Neuron (in vitro differentiated cells): ENCODE results near the gene P3H2.
"Not testable (repeated sequence)": the region's sequence is repeated elsewhere in the genome, so short reads cannot be mapped to it uniquely, and the experiment has no call there.

Experiments
- H2AFZ ChIP-seq: one replicate; pipeline ENCODE4 v1.6.1; 2013; ENCODE audit warnings: low read depth, mild to moderate bottlenecking, inconsistent platforms, low read length, moderate library complexity
- H3K27me3 ChIP-seq: one replicate; pipeline ENCODE4 v1.6.1; 2013; ENCODE audit warnings: low read length; ENCODE audit not compliant: insufficient read depth
- H3K36me3 ChIP-seq: one replicate; pipeline ENCODE4 v1.6.1; 2013; ENCODE audit warnings: low read length; ENCODE audit not compliant: insufficient read depth
- H3K4me1 ChIP-seq: one replicate; pipeline ENCODE4 v1.6.1; 2013; ENCODE audit warnings: low read length; ENCODE audit not compliant: insufficient read depth
- H3K4me3 ChIP-seq: 2 replicates; pipeline ENCODE4 v1.5.1; 2013; ENCODE audit warnings: mild to moderate bottlenecking, low read length, moderate library complexity
- H3K9me3 ChIP-seq: one replicate; pipeline ENCODE4 v1.6.1; 2013; ENCODE audit warnings: low read length

P3H2 gene

DNA sequence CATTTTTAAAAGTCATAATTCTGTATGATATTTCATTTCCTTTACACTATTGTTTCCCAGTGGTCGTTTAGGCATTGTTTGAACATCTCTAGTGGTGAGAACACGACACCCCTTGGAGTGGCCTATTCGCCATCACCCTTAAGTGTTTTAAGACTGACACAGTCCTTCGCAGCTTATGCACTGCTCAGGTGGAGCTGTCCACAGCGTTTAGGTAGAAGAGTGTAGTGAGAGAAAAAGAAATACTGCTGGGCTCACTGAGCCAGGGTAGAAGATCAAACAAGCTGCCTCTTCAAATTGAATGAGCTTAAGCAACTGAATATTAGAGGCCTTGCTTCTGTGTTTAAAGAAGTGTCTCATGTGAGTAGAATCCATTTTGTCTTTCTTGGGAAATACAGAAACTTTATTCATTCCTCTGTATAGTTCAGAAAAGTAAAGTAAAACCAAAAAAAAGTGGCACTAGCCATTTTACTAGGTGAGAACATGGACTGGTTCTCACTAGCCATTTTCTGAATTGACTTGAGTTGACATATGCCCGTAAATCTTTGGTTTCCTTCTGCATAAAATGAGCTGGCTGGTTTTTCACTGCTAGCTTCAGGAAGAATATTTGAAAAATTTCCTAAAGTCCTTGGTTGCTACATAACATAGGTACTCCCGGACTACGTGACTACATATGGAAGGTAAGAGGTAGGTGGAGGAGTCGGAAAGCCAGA is 155.9 kb downstream of the P3H2 start:
- Histone ChIP-seq H3K9me3 (no peaks in the 10 kb centered on the region), H3K36me3 (no peaks in the 10 kb centered on the region), H3K4me3 (no peak overlapping the region)

DNA sequence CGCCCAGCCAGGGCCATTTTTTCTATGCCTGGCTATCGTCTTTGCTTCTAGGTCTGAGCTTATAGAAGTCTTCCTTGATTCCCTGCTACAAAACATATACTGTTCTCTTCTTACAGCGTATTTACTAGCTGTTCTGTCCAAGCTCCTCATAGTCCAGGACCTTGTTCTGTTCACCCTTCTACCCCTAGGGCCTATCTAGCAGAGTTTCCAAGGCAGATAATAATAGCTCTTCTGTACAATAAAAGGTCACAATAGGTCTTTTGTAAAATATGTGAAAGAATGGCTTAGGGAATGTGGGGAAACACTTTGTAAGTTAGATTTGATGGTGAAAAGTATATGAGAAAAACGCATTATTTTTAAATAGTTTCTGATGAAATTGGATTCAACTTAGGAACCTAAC is 158.2 kb downstream of the P3H2 start:
- H3K4me1 ChIP-seq: no peaks in the 10 kb centered on the region
- H3K4me3 ChIP-seq: no peak overlapping the region
- no peaks in the 10 kb centered on the region for H3K27me3 ChIP-seq
- no peaks in the 10 kb centered on the region for H3K36me3 ChIP-seq
- no peak overlapping the region for H2AFZ ChIP-seq
- no peaks in the 10 kb centered on the region for H3K9me3 ChIP-seq

More for the DNA sequence above, 155.9 kb downstream of the P3H2 start:
- no peaks in the 10 kb centered on the region for H3K4me1 ChIP-seq
- H2AFZ ChIP-seq: no peak overlapping the region
- no peaks in the 10 kb centered on the region for H3K27me3 ChIP-seq

DNA sequence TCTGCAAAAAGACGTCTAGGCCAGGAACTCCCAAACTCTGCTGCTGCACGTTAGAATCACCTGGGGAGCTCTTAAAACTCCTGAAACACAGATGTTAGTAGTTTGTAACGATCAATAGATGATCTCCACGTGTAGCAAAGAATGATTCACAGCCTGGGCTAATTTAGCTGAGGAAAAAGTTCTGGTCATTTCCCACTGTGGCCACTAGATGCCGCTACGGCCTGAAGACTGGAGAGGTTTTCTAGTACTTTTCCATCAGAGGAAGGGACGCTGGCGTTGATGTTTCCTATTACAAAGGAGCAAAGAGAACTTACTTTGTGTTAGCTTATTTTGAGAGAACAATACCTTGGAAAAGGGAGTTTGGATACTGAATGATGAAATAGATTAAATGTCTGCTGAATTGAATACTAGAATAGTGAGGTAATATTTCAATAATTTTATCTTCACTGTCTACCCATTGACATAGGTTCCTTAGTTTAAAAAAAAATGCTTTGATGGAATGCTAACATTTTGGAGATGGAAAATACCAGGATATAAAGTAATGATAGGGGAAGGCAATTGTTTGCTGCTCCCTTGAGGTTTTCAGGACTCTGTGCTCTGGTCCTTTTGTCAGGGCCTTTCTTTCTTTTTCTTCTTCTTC is 159.1 kb downstream of the P3H2 start:
- no peaks in the 10 kb centered on the region for H3K27me3 ChIP-seq
- no peaks in the 10 kb centered on the region for H3K9me3 ChIP-seq
- H3K36me3 ChIP-seq: no peaks in the 10 kb centered on the region
- no peak overlapping the region for H2AFZ ChIP-seq
- H3K4me1 ChIP-seq: no peaks in the 10 kb centered on the region
- no peak overlapping the region for H3K4me3 ChIP-seq

DNA sequence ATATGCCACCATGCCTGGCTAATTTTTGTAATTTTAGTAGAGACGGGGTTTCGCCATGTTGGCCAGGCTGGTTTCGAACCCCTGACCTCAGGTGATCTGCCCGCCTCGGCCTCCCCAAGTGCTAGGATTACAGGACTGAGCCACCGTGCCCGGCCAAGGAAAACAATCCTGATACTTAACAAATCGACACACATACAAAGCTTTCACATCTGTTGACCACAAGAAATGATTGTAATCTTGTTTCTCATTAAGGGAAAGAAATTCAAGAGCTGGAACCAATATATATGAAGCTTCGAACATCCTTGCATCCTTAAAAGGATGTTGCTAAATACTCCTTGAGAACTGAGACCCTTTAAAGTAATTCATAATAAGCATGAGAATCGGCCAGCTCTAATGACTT is 159.6 kb downstream of the P3H2 start:
- not testable (repeated sequence) for H3K9me3 ChIP-seq, H3K4me1 ChIP-seq, H3K4me3 ChIP-seq, H2AFZ ChIP-seq, H3K27me3 ChIP-seq, H3K36me3 ChIP-seq

DNA sequence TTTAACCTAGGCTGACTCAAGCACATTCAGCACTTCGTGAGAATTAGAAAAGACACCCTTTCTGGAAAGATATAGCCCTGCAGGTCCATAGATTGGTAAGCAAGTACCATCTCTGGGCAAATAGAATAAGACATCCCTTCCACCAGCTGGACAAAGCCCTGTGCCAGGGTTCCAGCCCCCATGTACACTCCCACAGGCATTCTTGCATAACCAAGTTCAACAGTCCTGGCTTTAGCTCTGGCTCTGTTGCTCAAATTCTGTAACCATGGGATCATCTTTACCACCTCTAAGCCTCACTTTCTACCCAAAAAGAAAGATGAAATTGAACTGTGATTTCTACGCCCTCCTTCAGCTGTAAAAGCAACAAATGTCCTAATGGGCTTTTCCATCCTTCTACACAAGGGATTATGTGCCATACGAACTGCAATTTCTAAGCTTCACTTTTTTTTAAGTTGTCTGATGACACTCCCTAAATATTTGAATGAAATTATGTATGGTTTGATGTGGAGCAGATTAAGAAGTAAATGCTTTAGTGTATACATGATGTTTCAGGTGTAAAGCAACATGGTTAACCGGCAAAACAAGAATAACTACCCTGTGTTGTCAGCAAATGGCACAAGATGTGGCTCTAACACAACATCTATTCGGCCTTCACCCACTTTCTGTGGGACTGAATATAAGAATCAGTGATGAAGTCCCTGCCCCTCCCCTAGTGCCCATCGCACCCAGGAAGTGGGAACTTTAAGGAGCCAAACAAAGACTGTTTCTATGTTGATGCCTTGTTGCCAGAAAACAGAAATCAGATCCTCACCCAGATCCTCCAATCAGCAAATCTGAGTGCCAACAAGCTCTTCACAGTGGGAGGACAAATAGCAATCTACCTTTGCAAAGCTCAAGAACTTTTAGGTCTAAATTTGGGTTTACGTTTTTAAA is 165.7 kb downstream of the P3H2 start:
- Histone ChIP-seq H3K9me3 (no peaks in the 10 kb centered on the region), H3K4me1 (no peaks in the 10 kb centered on the region), H3K4me3 (no peak overlapping the region), H2AFZ (no peak overlapping the region), H3K36me3 (no peaks in the 10 kb centered on the region), H3K27me3 (no peaks in the 10 kb centered on the region)

DNA sequence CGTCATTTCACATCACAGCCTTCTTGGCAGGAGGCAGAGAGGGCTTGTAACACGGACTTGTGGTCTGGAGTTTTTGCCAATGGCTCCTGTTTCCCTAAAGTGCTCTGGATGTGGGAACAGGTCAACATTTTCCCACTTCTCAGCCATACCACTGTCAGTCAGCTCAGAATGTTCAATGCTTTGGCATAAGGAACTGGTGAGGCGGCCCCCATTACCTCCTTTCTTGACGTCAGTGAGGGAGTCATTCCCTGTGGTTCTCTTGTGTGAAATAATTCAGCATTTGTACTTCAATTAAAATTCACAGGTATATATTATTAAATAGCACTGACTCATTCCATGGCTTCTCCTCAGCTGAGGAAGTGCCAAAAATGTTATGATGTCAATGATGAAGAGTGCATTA is 167.1 kb downstream of the P3H2 start:
- H2AFZ ChIP-seq: no peak overlapping the region
- H3K4me3 ChIP-seq: no peak overlapping the region
- no peaks in the 10 kb centered on the region for H3K9me3 ChIP-seq
- H3K4me1 ChIP-seq: no peaks in the 10 kb centered on the region
- no peaks in the 10 kb centered on the region for H3K36me3 ChIP-seq
- H3K27me3 ChIP-seq: no peaks in the 10 kb centered on the region

DNA sequence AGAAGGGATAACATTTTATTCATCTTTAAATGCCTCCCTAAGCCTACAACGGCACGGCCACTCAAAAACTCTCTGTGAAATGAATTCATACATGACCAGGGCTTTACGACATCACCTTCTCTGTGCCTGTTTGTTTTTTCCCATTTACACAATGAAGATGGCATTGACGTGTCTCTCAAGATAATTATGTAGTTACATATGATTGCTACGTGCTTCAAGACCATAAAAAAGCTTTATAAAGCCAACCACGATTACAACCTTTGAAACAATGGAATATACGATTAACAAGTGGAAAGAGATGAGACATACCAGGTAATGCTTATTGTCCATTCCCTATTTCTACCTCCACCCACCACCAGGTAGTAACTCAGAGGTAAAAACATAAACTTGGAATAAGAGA is 168.4 kb downstream of the P3H2 start:
- Histone ChIP-seq H3K4me1 (no peaks in the 10 kb centered on the region), H3K27me3 (no peaks in the 10 kb centered on the region), H3K4me3 (no peak overlapping the region), H2AFZ (no peak overlapping the region), H3K9me3 (no peaks in the 10 kb centered on the region), H3K36me3 (no peaks in the 10 kb centered on the region)

DNA sequence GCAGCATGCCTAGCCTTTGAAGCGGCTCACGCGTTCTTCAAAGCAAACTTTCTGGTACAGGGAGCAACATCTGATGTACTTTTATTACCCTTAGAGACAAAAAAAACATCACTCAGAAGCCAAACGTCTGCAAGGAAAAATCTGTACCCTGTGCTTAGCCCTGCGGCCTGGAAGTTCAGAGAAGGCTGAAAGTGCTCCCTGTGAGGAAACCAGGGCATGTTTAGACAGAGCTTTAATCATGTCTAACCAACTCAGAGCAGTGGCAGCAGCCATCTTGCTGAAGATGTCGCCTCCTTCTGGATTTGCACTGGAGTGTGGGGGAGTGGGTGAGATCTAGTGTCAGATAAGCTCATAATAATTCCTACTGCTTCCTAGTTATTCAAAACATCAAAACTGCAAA is 170.4 kb downstream of the P3H2 start:
- H3K4me1 ChIP-seq: no peaks in the 10 kb centered on the region
- H3K9me3 ChIP-seq: no peaks in the 10 kb centered on the region
- no peaks in the 10 kb centered on the region for H3K36me3 ChIP-seq
- H3K27me3 ChIP-seq: no peaks in the 10 kb centered on the region
- no peak overlapping the region for H2AFZ ChIP-seq
- no peak overlapping the region for H3K4me3 ChIP-seq

DNA sequence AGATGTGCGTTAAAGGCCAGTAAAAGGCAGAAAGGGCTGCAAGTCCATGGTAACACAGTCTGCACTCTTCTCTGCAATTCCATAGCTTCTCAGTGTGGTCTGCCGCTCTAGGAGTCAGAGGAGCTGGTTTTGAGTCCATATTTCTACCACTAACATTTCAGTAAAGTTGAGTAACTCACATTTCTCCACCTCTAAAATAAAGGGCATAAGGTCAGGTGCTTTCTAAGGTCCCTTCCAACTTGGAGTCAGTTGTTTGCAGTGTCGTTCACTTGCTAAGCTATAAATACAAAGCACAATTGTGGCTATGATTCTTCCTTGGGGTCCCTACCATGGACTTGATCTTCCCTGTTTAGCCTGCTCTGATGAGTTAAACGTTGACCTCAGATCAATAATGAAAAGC is 171.1 kb downstream of the P3H2 start:
- Histone ChIP-seq H2AFZ (no peak overlapping the region), H3K4me3 (no peak overlapping the region), H3K4me1 (no peaks in the 10 kb centered on the region), H3K9me3 (no peaks in the 10 kb centered on the region), H3K27me3 (no peaks in the 10 kb centered on the region), H3K36me3 (no peaks in the 10 kb centered on the region)

DNA sequence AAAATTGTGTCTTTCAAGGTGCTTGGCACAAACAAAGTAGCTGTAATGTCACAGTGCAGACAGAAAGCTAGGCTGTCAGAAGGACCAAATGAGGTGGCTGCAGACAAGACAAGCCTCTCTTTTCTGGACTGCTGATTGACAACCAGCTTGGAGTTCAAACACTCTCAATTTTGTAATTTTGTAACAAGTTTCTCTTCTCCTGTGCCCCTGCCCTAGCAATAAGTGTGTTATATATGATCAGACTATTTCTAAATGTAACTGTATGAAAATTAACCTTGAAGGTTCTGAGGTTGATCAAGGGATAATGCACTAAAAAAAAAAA is 172.0 kb downstream of the P3H2 start:
- Histone ChIP-seq H3K36me3 (no peaks in the 10 kb centered on the region), H3K27me3 (no peaks in the 10 kb centered on the region), H2AFZ (no peak overlapping the region), H3K9me3 (no peaks in the 10 kb centered on the region), H3K4me3 (no peak overlapping the region), H3K4me1 (no peaks in the 10 kb centered on the region)

DNA sequence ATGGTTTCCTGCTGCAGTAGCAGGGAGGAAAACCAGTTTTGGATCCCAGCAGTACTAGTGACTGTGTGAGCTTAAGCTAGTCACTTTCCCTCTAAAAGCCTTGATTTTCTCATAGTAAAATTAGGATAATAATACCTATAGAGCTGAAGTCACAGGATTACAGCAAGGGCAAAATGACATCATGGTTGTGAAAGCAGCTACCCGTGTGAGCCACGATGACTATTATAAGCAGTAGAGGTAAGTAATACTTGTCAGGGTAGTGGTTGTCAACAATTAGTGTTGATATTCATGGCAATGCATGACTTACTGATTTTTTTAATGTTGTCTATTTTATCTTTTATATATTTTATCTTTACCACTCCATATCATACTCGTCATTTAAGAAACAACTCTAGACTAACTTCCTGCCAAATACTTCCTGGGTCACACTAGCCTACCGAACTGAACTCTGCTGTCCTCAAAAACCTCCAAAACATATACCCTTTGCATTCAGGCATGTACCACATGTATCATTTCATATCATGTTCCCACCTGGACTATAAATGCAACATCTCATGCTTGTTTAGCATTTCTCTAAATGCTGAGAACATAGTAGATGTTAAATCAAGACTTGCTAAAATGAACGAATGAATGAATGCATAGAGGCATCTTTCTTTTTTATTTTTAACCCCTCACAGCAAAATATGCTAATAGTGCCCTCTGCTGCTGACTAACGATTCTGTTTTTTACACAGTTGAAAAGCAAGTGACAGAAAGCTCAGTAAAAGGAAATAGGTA is 172.6 kb downstream of the P3H2 start:
- no peaks in the 10 kb centered on the region for H3K36me3 ChIP-seq
- H3K4me1 ChIP-seq: no peaks in the 10 kb centered on the region
- no peaks in the 10 kb centered on the region for H3K27me3 ChIP-seq
- H3K9me3 ChIP-seq: no peaks in the 10 kb centered on the region
- H3K4me3 ChIP-seq: no peak overlapping the region
- no peak overlapping the region for H2AFZ ChIP-seq

DNA sequence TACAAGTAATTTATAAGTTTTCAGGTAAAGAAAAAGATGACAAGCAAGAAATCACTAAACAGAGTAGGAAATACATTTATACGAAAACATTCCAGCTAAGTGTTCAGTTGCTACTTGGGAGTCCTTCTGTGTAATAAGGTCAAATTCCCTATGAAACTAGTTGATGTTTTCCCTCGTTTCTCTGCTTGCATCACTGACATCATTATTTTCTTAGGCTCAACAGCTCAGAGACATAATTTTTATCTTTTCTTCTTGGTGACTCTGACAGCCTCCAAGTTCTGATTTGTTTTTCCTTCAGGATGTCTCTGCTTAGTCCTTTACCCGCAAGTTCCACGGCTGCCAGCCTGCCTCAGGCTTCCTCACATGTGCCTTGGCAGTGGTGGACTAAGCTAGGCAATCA is 173.6 kb downstream of the P3H2 start:
- H2AFZ ChIP-seq: no peak overlapping the region
- no peaks in the 10 kb centered on the region for H3K9me3 ChIP-seq
- no peak overlapping the region for H3K4me3 ChIP-seq
- H3K27me3 ChIP-seq: no peaks in the 10 kb centered on the region
- H3K4me1 ChIP-seq: no peaks in the 10 kb centered on the region
- no peaks in the 10 kb centered on the region for H3K36me3 ChIP-seq
